Measurements from ENCODE around the gene ZBTB17. TPM values are rescaled to one million over a fixed set of nuclear protein-coding genes. Genes with fewer than 3 reads are reported as not detected.

ZBTB17 gene
- total and polyA plus RNA-seq, 10 of the 15 experiments (the other 5 are each of a cell fraction or from before 2014, with no cell fraction given), result 0.87 to 59.4 (median 38.7) TPM

DNA sequence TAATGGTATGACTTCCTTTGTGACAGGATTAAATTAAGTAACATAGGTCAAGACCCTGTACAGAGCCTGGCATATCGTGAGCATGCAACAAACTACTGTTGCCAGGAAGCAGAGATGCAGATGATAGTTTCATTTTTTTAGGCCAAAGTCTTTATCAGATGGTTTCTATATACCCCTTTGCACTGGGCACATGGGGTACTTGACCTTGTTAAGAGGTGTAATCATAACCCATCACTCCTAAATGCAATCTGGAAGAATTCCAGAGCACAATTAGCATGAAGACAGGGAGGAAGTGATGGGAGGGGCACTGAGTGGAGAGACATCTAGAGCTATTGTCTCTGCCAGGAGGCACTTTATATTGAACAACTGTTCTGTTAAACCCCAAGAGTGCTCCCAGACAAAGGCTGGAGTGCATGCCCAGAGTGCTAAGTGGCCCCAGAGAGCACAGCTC is 22.1 kb downstream of the ZBTB17 start:
- peaks cover 19% of the 10 kb centered on the region for H3K79me2 ChIP-seq (ENCODE audit: control insufficient read depth, insufficient read depth, low read length)
- RAD21 ChIA-PET (ENCODE audit: unreplicated experiment), result interaction anchor here (1.0 to 1.3 kb wide), 2 partner anchors 11 to 138 kb away, joined by 3 to 4 read pairs; no protein-coding TSS in a partner anchor
- TF ChIP-seq KAT2A (conservative IDR thresholded peaks at IDR 0.05; ENCODE audit: control insufficient read depth, low read depth, low read length) (no peak), EZH2 (IDR thresholded peaks at IDR 0.05; ENCODE audit: borderline replicate concordance, control insufficient read depth, low read depth, low read length) (no peak), ATF7 (IDR thresholded peaks at IDR 0.05; ENCODE audit: low read depth) (no peak), EGR1 (IDR thresholded peaks at IDR 0.05; ENCODE audit: borderline replicate concordance in 1 of 2, low read depth in 2 of 2, low read length in 2 of 2) (no peak)
- TF ChIP-seq, protein P1, sequence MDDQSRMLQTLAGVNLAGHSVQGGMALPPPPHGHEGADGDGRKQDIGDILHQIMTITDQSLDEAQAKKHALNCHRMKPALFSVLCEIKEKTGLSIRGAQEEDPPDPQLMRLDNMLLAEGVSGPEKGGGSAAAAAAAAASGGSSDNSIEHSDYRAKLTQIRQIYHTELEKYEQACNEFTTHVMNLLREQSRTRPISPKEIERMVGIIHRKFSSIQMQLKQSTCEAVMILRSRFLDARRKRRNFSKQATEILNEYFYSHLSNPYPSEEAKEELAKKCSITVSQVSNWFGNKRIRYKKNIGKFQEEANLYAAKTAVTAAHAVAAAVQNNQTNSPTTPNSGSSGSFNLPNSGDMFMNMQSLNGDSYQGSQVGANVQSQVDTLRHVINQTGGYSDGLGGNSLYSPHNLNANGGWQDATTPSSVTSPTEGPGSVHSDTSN (IDR thresholded peaks at IDR 0.05; ENCODE audit: insufficient replicate concordance, low read depth, low read length), result no peak
- no peak overlapping the region for H3K4me3 ChIP-seq
- CTCF ChIA-PET, result interaction anchor here (0.6 kb wide), 1 partner anchor 172 kb away, joined by 3 read pairs; no protein-coding TSS in a partner anchor
- no peak overlapping the region for H3K9ac ChIP-seq (ENCODE audit: control insufficient read depth, insufficient read depth, low read length)
- intact Hi-C loops (cut with micrococcal nuclease; ENCODE audit: unreplicated experiment) (no loop called here), in situ Hi-C loops (cut with MboI) (no loop called here)
- H3K4me2 ChIP-seq (ENCODE audit: control insufficient read depth, insufficient read depth), result no peak overlapping the region
- H3K4me1 ChIP-seq (ENCODE audit: control insufficient read depth, insufficient read depth, low read length), result peaks cover 26% of the 10 kb centered on the region
- no peaks in the 10 kb centered on the region for H3K27me3 ChIP-seq (replicated peaks in 1 of 2; ENCODE audit: control insufficient read depth in 2 of 2, insufficient read depth in 2 of 2, low read length in 1 of 2)
- no peaks in the 10 kb centered on the region for H3K9me3 ChIP-seq (replicated peaks; ENCODE audit: control insufficient read depth, insufficient read depth, low read length)
- no peak overlapping the region for H3K27ac ChIP-seq (ENCODE audit: control insufficient read depth, insufficient read depth)
- FAIRE-seq (no peak), ATAC-seq (no peak), DNase-seq (ENCODE audit: low read depth, low spot score) (no peak)
- BruUV-seq (replicated peaks), result no TSS peak
- H4K20me1 ChIP-seq (ENCODE audit: control insufficient read depth, insufficient read depth), result peaks cover 3% of the 10 kb centered on the region; the same call in 1 of the 2 replicates
- SMC1A ChIA-PET (ENCODE audit: uncharacterized antibody, unreplicated experiment), result interaction anchor here (1.1 to 1.5 kb wide), 2 partner anchors 17 to 54 kb away, joined by 3 read pairs; no protein-coding TSS in a partner anchor
- POLR2A ChIA-PET, result interaction anchor here (0.8 kb wide), 1 partner anchor 11 kb away, joined by 3 read pairs; no protein-coding TSS in a partner anchor
- H2AFZ ChIP-seq (ENCODE audit: control insufficient read depth, low read depth, low read length), result no peak overlapping the region
- H3K36me3 ChIP-seq (ENCODE audit: control insufficient read depth in 2 of 2, insufficient read depth in 2 of 2, low read length in 1 of 2), result peaks cover 0 to 15% of the 10 kb centered on the region in 2 experiments; a peak in 2 of 4 replicates
- 100% methylated on average over 1 of the region's 1 CpG for WGBS (ENCODE audit: insufficient coverage, insufficient replicate concordance, low lambda C conversion rate, missing lambda C conversion rate)
